K562 (cell line): ENCODE measurements around the gene FAM167B. TPM values are rescaled to one million over a fixed set of nuclear protein-coding genes. Genes with fewer than 3 reads are reported as not detected.

ENCODE experiments used
- CHD2 ChIP-seq: IDR thresholded peaks from 2 replicates; pipeline ENCODE4 v1.6.1; 2011; ENCODE audit warnings: low read depth, low read length
- ETV6 ChIP-seq, 3 experiments: fragments of 150-350 bp in 1 of 3; sonication (generic) in 1 of 3; formaldehyde crosslinking in 1 of 3; IDR thresholded peaks; 2 replicates each; pipeline versions ENCODE4 v1.6.1 to v1.8.0; 2014 to 2022; ENCODE audit warnings: borderline replicate concordance in 2 of 3, low read depth in 2 of 3, antibody characterized with exemption in 1 of 3, low read length in 1 of 3, mild to moderate bottlenecking in 1 of 3, missing genetic modification reagents in 1 of 3
- GABPB2 ChIP-seq: fragments of 250-450 bp; sonication (Bioruptor Pico); conservative IDR thresholded peaks from 2 replicates; pipeline ENCODE4 v1.5.1; 2021; ENCODE audit warnings: mild to moderate bottlenecking
- HDAC6 ChIP-seq: IDR thresholded peaks from 2 replicates; pipeline ENCODE4 v1.6.1; 2012; ENCODE audit warnings: low read depth, mild to moderate bottlenecking, control low read depth, inconsistent platforms, low read length, moderate library complexity
- HNRNPK ChIP-seq: fragments of 200-400 bp; formaldehyde crosslinking; IDR thresholded peaks from one replicate; pipeline ENCODE4 v1.6.1; 2018; ENCODE audit warnings: mild to moderate bottlenecking, low read depth, low read length; ENCODE audit not compliant: poor library complexity, severe bottlenecking
- MEF2A ChIP-seq: IDR thresholded peaks from 2 replicates; pipeline ENCODE4 v1.6.1; 2011; ENCODE audit warnings: low read depth, mild to moderate bottlenecking, low read length, moderate library complexity; ENCODE audit not compliant: control insufficient read depth
- PRPF4 ChIP-seq: fragments of 200-400 bp; formaldehyde crosslinking; IDR thresholded peaks from one replicate; pipeline ENCODE4 v1.6.1; 2017; ENCODE audit warnings: low read length, low read depth, mild to moderate bottlenecking; ENCODE audit not compliant: insufficient read depth, poor library complexity, severe bottlenecking
- PURB ChIP-seq: sonication (generic); formaldehyde crosslinking; IDR thresholded peaks from 2 replicates; pipeline ENCODE4 v1.9.0; 2021; ENCODE audit warnings: low read depth, mild to moderate bottlenecking, missing genetic modification reagents
- XRCC5 ChIP-seq: fragments of 200-400 bp; formaldehyde crosslinking; IDR thresholded peaks from 2 replicates; pipeline ENCODE4 v1.6.1; 2017; ENCODE audit warnings: low read depth, mild to moderate bottlenecking, low read length
- ZNF175 ChIP-seq: fragments of 200-800 bp; sonication (Bioruptor generic); IDR thresholded peaks from 2 replicates; pipeline ENCODE4 v1.6.1; 2016; ENCODE audit warnings: low read depth, mild to moderate bottlenecking, missing genetic modification characterization, missing compliant biosample characterization
- ZNF75A ChIP-seq: fragments of 450-650 bp; formaldehyde crosslinking; IDR thresholded peaks from 2 replicates; pipeline ENCODE4 v1.4.0; 2020; ENCODE audit warnings: mild to moderate bottlenecking
- polyA plus RNA-seq, 8 experiments: library from polyadenylated mRNA; depleted of rRNA in 4 of 8; stranded (reverse) in 5 of 8; unstranded in 3 of 8; fragments of >200 nt; fragmentation: Nextera tagmentation in 2 of 8; fragmentation: Illumina TruSeq in 1 of 8; extraction: Ambion mirVana in 2 of 8; extraction: Trizol in 1 of 8; gene quantifications; 2 replicates each; pipeline versions ENCODE4 v1.2.1 to v1.2.3, GENCODE V29; 2011 to 2014; ENCODE audit warnings: inconsistent platforms in 1 of 8, missing spikeins in 1 of 8
- total RNA-seq, 7 experiments: library from RNA; depleted of rRNA in 6 of 7; stranded (reverse); fragments of >200 nt in 6 of 7; fragmentation: Illumina TruSeq in 2 of 7; extraction: Trizol in 2 of 7; gene quantifications; 2 replicates each; pipeline versions ENCODE4 v1.2.1 to v1.2.3, GENCODE V29; 2011 to 2021; ENCODE audit warnings: low replicate concordance in 1 of 7
- TF ChIP-seq, protein P1 (sequence below), 2 experiments: fragments of 450-650 bp; IDR thresholded peaks; 2 replicates each; pipeline ENCODE4 v1.6.1; 2016; ENCODE audit warnings: mild to moderate bottlenecking in 2 of 2, borderline replicate concordance in 1 of 2, low read depth in 1 of 2, moderate library complexity in 1 of 2
- TF ChIP-seq, protein P2 (sequence below): fragments of 200-400 bp; formaldehyde crosslinking; IDR thresholded peaks from 2 replicates; pipeline ENCODE4 v1.6.1; 2017; ENCODE audit warnings: mild to moderate bottlenecking, low read depth, low read length, moderate library complexity

The FAM167B gene
- total and polyA plus RNA-seq, 9 of the 15 experiments (the other 6 are each of a cell fraction or from before 2014, with no cell fraction given) = not detected

DNA sequence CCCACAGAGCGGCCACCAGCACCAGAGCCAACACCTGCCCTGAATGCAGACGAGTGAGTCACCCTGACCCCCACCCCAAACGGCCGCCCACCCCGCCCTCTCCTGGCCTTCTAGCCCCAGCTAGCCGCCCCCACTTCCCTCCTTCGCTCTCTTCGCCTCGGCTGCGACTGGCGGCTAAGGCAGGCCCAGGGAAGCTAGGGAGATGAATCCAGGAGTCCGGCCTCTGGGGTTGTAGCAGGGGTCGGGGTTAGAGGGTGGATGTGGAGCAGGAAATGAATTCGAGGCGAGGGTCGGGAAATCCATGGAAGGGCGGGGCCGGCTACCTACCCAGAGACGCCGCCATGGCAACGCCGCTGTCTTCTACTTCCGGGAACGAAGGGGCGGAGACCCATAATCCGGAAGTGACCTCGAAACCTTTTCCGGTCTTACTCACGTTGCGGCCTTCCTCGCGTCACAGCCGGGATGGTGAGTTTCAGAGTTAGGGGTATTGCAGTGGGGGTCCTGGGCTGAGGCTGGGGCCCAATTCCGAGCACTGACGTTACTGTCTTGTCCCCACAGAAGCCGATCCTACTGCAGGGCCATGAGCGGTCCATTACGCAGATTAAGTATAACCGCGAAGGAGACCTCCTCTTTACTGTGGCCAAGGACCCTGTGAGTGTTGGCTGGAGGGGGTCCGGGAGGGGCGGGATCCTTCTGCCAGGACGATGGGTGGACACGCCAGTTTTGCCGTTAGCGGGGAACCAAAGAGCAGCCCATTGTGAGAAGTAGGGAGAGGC lies 24.9 kb upstream of the FAM167B start, which contains the start of the genes EIF3I and TMEM234 (continued):
- TF ChIP-seq, protein P1, sequence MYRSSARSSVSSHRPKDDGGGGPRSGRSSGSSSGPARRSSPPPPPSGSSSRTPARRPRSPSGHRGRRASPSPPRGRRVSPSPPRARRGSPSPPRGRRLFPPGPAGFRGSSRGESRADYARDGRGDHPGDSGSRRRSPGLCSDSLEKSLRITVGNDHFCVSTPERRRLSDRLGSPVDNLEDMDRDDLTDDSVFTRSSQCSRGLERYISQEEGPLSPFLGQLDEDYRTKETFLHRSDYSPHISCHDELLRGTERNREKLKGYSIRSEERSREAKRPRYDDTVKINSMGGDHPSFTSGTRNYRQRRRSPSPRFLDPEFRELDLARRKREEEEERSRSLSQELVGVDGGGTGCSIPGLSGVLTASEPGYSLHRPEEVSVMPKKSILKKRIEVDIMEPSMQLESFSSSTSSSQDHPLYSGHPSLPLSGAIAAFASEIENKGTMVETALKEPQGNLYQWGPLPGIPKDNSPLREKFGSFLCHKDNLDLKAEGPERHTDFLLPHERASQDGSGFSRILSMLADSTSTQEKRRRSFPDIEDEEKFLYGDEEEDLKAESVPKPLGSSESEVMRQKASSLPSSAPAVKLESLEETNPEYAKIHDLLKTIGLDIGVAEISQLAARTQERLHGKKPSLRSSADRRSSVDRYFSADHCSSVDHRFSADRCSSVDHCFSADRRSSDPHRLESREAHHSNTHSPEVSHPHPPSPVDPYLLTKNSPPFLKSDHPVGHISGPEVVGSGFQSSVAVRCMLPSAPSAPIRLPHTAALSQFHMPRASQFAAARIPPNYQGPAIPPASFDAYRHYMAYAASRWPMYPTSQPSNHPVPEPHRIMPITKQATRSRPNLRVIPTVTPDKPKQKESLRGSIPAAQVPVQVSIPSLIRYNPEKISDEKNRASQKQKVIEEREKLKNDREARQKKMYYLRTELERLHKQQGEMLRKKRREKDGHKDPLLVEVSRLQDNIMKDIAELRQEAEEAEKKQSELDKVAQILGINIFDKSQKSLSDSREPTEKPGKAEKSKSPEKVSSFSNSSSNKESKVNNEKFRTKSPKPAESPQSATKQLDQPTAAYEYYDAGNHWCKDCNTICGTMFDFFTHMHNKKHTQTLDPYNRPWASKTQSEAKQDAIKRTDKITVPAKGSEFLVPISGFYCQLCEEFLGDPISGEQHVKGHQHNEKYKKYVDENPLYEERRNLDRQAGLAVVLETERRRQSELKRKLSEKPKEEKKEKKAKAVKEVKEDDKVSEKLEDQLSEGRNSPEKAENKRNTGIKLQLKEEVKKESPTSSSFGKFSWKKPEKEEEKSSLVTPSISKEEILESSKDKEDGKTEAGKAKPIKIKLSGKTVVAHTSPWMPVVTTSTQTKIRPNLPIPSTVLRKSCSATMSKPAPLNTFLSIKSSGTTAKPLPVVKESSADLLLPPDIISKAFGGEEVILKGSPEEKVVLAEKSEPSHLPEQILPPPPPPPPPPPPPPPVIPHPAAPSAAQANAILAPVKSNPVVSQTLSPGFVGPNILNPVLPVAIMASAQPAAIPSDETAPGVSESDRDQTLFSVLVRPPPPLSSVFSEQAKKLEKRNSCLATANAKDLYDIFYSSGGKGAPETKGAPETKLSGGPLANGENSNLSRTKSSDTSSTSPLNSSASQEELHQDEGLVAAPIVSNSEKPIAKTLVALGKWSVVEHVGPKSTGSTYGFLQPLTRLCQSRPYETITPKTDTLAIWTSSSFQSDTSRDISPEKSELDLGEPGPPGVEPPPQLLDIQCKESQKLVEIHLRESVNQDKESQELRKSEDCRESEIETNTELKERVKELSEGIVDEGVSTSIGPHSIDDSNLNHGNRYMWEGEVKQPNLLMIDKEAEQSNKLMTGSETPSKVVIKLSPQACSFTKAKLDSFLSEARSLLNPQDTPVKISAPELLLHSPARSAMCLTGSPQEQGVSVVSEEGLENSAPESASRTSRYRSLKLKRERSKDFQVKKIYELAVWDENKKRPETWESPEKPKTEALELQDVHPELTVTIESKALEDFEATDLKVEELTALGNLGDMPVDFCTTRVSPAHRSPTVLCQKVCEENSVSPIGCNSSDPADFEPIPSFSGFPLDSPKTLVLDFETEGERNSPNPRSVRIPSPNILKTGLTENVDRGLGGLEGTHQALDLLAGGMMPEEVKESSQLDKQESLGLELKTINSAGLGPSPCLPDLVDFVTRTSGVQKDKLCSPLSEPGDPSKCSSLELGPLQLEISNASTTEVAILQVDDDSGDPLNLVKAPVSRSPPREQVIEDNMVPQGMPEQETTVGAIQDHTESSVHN (IDR thresholded peaks at IDR 0.05; ENCODE audit: borderline replicate concordance in 1 of 2, low read depth in 1 of 2) = no peak
- TF ChIP-seq HNRNPK = no peak
- TF ChIP-seq HDAC6 = no peak
- no peak for TF ChIP-seq ZNF175 (CRISPR knock-in tag)
- TF ChIP-seq, protein P2, sequence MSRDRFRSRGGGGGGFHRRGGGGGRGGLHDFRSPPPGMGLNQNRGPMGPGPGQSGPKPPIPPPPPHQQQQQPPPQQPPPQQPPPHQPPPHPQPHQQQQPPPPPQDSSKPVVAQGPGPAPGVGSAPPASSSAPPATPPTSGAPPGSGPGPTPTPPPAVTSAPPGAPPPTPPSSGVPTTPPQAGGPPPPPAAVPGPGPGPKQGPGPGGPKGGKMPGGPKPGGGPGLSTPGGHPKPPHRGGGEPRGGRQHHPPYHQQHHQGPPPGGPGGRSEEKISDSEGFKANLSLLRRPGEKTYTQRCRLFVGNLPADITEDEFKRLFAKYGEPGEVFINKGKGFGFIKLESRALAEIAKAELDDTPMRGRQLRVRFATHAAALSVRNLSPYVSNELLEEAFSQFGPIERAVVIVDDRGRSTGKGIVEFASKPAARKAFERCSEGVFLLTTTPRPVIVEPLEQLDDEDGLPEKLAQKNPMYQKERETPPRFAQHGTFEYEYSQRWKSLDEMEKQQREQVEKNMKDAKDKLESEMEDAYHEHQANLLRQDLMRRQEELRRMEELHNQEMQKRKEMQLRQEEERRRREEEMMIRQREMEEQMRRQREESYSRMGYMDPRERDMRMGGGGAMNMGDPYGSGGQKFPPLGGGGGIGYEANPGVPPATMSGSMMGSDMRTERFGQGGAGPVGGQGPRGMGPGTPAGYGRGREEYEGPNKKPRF = no peak
- no peak for TF ChIP-seq XRCC5
- no peak for TF ChIP-seq PURB (CRISPR knock-in tag)
- peak in 1 of 2 experiments; percentile 66; a peak in 1 of 4 replicates for TF ChIP-seq ETV6 (IDR thresholded peaks at IDR 0.05; ENCODE audit: borderline replicate concordance in 1 of 2, low read depth in 2 of 2, low read length in 1 of 2)
- peak; percentile 67; the same call in 1 of the 2 replicates for TF ChIP-seq ETV6 (CRISPR knock-in tag; IDR thresholded peaks at IDR 0.05; ENCODE audit: borderline replicate concordance)
- no peak for TF ChIP-seq GABPB2
- no peak for TF ChIP-seq MEF2A
- no peak for TF ChIP-seq PRPF4
- TF ChIP-seq ZNF75A (CRISPR knock-in tag) = no peak
- TF ChIP-seq CHD2 = no peak; the same call in none of the 2 replicates
